Choroid plexus epithelial cell (primary cell): ENCODE data around the gene PLCL2.

ENCODE experiments used
- DNase-seq: peaks from one replicate; pipeline ENCODE4 v3.0.0-alpha.2; 2010; ENCODE audit warnings: low read depth
- H3K4me3 ChIP-seq: 2 replicates; pipeline ENCODE4 v1.5.1; 2011; ENCODE audit warnings: low read depth, mild to moderate bottlenecking, control low read depth, low read length, moderate library complexity
- TF ChIP-seq, protein P1 (sequence below): conservative IDR thresholded peaks from 2 replicates; pipeline ENCODE4 v1.5.1; 2011; ENCODE audit warnings: low read depth, mild to moderate bottlenecking, control low read depth, inconsistent platforms, low read length, moderate library complexity

Gene PLCL2

DNA sequence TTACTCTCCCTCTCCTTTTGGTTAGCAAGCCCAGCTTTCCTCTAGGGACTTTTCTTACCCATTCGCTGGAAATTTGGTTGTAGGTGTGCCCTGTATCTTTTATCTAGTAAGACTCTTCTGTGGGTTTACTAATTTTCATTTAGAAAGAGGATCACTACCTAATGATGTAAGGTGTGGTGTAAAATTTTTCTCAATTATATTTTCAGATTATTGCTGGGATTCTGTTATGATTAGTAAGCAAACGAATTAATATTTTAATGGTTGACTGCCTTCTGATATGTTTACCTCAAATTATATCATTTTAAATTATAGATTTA, 28.5 kb downstream of the PLCL2 start:
- TF ChIP-seq, protein P1, sequence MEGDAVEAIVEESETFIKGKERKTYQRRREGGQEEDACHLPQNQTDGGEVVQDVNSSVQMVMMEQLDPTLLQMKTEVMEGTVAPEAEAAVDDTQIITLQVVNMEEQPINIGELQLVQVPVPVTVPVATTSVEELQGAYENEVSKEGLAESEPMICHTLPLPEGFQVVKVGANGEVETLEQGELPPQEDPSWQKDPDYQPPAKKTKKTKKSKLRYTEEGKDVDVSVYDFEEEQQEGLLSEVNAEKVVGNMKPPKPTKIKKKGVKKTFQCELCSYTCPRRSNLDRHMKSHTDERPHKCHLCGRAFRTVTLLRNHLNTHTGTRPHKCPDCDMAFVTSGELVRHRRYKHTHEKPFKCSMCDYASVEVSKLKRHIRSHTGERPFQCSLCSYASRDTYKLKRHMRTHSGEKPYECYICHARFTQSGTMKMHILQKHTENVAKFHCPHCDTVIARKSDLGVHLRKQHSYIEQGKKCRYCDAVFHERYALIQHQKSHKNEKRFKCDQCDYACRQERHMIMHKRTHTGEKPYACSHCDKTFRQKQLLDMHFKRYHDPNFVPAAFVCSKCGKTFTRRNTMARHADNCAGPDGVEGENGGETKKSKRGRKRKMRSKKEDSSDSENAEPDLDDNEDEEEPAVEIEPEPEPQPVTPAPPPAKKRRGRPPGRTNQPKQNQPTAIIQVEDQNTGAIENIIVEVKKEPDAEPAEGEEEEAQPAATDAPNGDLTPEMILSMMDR: no peak
- no peak overlapping the region for H3K4me3 ChIP-seq
- DNase-seq: no peak

DNA sequence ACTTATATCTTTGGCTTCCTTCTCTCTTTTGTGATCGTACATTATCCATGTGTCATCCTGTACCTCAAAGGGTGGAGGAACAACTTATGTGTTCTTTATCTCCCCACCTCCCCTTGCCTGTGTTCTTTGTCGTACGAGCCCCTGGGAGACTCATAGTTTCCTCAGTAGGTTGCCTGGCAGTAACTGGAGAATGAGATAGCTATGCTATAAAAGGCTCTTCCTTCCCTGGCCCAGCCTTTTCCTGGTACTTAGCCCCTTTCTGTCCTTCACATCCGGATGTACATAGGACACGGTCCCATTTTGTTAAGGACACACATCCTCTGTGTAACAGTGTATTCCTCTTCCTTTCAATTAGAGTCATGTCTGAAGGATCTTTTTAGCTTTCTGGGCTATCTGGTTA, 32.1 kb downstream of the PLCL2 start:
- no peak overlapping the region for H3K4me3 ChIP-seq
- TF ChIP-seq, protein P1: no peak
- DNase-seq: peak; percentile 11

DNA sequence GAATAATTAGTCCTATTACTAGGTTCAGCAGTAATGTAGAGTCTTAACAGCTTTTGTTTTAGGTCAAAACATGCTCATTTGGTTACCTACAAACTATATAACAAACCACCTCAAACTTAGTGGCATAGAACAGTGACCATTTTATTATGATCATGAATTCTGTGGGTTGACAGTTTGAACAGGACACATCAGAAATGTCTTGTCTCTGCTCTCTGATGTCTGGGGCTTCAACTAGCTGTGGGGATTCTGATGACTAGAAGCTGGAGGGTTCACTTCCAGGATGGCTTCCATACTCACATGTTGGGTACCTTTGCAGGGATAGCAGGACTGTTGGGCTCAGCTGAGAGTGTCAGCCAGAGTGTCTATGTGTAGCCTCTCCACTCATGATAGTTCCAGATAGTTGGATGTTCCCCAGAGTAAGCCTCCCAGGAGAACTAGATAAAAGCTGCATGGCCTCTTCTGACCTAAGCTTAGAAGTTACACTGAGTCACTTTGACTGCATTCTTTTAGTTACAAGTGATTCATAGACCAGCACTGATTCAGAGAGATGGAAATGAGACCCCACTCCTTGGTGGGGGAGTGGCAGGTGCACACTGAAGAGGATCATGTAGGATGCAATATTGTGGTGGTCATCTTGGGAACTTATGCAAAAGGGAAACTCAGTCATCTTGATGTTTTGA, 32.6 kb downstream of the PLCL2 start:
- DNase-seq: no peak
- TF ChIP-seq, protein P1: no peak
- H3K4me3 ChIP-seq: no peak overlapping the region

GRCh38 chr3:16917980-16918682, 33.4 kb downstream of the PLCL2 start:
- H3K4me3 ChIP-seq: no peak overlapping the region
- TF ChIP-seq, protein P1: no peak
- no peak for DNase-seq

GRCh38 chr3:16918683-16919025, 33.9 kb downstream of the PLCL2 start:
- no peak for DNase-seq
- TF ChIP-seq, protein P1: no peak

DNA sequence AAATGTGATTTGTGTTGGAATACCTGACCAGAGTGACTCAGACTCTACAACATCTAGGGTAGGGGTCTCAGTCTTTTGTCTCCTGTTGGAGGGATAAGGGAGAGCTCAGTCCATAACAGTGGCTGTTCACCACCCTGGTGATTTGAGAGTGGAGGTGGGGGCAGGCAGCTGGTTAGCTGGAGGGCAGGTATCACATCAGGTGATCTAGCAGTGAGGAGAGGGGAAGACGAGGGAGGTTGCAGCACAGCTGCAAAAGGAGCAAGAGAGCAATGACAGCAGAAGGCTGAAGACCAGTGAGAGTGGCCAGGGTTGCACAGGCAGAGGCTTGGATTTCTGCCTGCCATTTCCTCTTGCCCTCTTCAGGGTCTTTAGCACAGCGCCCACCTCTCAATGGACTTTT, 38.4 kb downstream of the PLCL2 start:
- DNase-seq: no peak

More at GRCh38 chr3:16918683-16919025, 33.9 kb downstream of the PLCL2 start:
- no peak overlapping the region for H3K4me3 ChIP-seq

More for the DNA sequence above, 38.4 kb downstream of the PLCL2 start:
- no peak overlapping the region for H3K4me3 ChIP-seq
- TF ChIP-seq, protein P1: no peak
